NCI-H69 (cell line): Measurements from ENCODE around the gene CALML3.
"Not testable (repeated sequence)": the region's sequence is repeated elsewhere in the genome, so short reads cannot be mapped to it uniquely, and the experiment has no call there.

Experiments
- DNase-seq: peaks from one replicate; lab custom pipeline; 2025; lab: John Stamatoyannopoulos, UW

Gene CALML3

GRCh38 chr10:5553400-5554170 is 28.8 kb downstream of the CALML3 start:
- no peak for DNase-seq

- DNase-seq = no peak
Measured at GRCh38 chr10:5555021-5555510, 30.3 kb downstream of the CALML3 start.

GRCh38 chr10:5555881-5556280 is 31.1 kb downstream of the CALML3 start:
- no peak for DNase-seq

GRCh38 chr10:5556576-5556975 is 31.8 kb downstream of the CALML3 start:
- no peak for DNase-seq

GRCh38 chr10:5557040-5557721 is 32.4 kb downstream of the CALML3 start:
- DNase-seq = no peak

- no peak for DNase-seq
Measured at GRCh38 chr10:5557799-5558771, 33.3 kb downstream of the CALML3 start.

- DNase-seq = not testable (repeated sequence)
Measured at GRCh38 chr10:5559022-5559421, 34.3 kb downstream of the CALML3 start.

- peak; percentile 51 for DNase-seq
Measured at GRCh38 chr10:5559642-5560141, 34.9 kb downstream of the CALML3 start.

GRCh38 chr10:5560142-5560816 is 35.5 kb downstream of the CALML3 start:
- DNase-seq = peak; percentile 8

- no peak for DNase-seq
Measured at GRCh38 chr10:5560817-5561703, 36.3 kb downstream of the CALML3 start.

- DNase-seq = no peak
Measured at GRCh38 chr10:5561704-5562645, 37.2 kb downstream of the CALML3 start.

GRCh38 chr10:5563321-5563961 is 38.7 kb downstream of the CALML3 start:
- DNase-seq = no peak

- DNase-seq = no peak
Measured at GRCh38 chr10:5563991-5564536, 39.3 kb downstream of the CALML3 start.

- DNase-seq = no peak
Measured at GRCh38 chr10:5564537-5565204, 39.9 kb downstream of the CALML3 start.

GRCh38 chr10:5565205-5565545 is 40.4 kb downstream of the CALML3 start:
- DNase-seq = no peak

GRCh38 chr10:5565671-5566581 is 41.2 kb downstream of the CALML3 start:
- DNase-seq = no peak

- DNase-seq = no peak
Measured at GRCh38 chr10:5566614-5567013, 41.9 kb downstream of the CALML3 start.
